HepG2 (cell line): Measurements from ENCODE around the gene ARHGAP21. TPM values are rescaled to one million over a fixed set of nuclear protein-coding genes. Genes with fewer than 3 reads are reported as not detected.

Experiments
- ATAC-seq: fragments of 200-7000 bp; cut with Tn5 transposase; 3 replicates; pipeline ENCODE4 v1.9.1; 2020; ENCODE audit warnings: mild to moderate bottlenecking, moderate library complexity
- BruUV-seq: library from RNA; stranded (reverse); fragments of 400-500 nt; replicated peaks from 2 replicates; lab custom pipeline; 2021; lab: Mats Ljungman, UMichigan
- CTCF ChIA-PET: fragments of 300-600 bp; formaldehyde crosslinking; extraction: SDS; loops from one replicate; lab custom pipeline; 2021; ENCODE audit warnings: low total read pairs, inconsistent platforms, low intra/inter-chr PET ratio; lab: Yijun Ruan, JAX
- POLR2A ChIA-PET: fragments of 350-600 bp; sonication (Branson Sonifier 250); formaldehyde crosslinking; loops from one replicate; lab custom pipeline; 2020; ENCODE audit warnings: antibody characterized with exemption, inconsistent platforms; lab: Yijun Ruan, JAX
- DNase-seq: peaks from one replicate; pipeline ENCODE4 v3.0.0-alpha.2; 2015; ENCODE audit warnings: low spot score
- FAIRE-seq: peaks from 3 replicates; lab custom pipeline; 2011; peaks lifted over from hg19 to GRCh38; lab: Jason Lieb, UNC
- H2AFZ ChIP-seq: one replicate; pipeline ENCODE4 v1.6.1; 2011; ENCODE audit warnings: low read length, inconsistent platforms
- H3K27ac ChIP-seq: fragments of 300-600 bp; 3 replicates; pipeline ENCODE4 v1.8.0; 2011; ENCODE audit warnings: mixed run types, mild to moderate bottlenecking, mixed read lengths, low read length, inconsistent platforms; ENCODE audit not compliant: insufficient read depth; ENCODE audit errors: extremely low read length
- H3K27me3 ChIP-seq, 2 experiments: fragments of 200-600 bp in 1 of 2; 2 replicates in 1 of 2; 3 replicates in 1 of 2; pipeline versions ENCODE4 v1.6.0 to v1.8.0; 2011; ENCODE audit warnings: low read length in 2 of 2, mild to moderate bottlenecking in 2 of 2, moderate library complexity in 2 of 2, inconsistent platforms in 1 of 2; ENCODE audit not compliant: insufficient read depth in 2 of 2, control insufficient read depth in 1 of 2
- H3K36me3 ChIP-seq, 2 experiments: fragments of 200-600 bp in 1 of 2; replicated peaks in 1 of 2; 2 replicates in 1 of 2; 3 replicates in 1 of 2; pipeline versions ENCODE4 v1.5.1 to v1.8.0; 2011; ENCODE audit warnings: low read length in 2 of 2, inconsistent platforms in 1 of 2; ENCODE audit not compliant: insufficient read depth in 2 of 2, control insufficient read depth in 1 of 2
- H3K4me1 ChIP-seq: 2 replicates; pipeline ENCODE4 v1.5.1; 2012; ENCODE audit warnings: low read length, inconsistent platforms; ENCODE audit not compliant: insufficient read depth
- H3K4me2 ChIP-seq: 2 replicates; pipeline ENCODE4 v1.6.0; 2011; ENCODE audit warnings: low read depth, low read length, inconsistent platforms
- H3K4me3 ChIP-seq, 3 experiments: fragments of 200-600 bp in 1 of 3; sonication (generic), shearing (Covaris generic) in 1 of 3; replicated peaks in 1 of 3; 2 replicates each; pipeline ENCODE4 v1.5.1; 2011 to 2016; ENCODE audit warnings: low read length in 3 of 3, inconsistent platforms in 2 of 3, low read depth in 2 of 3, mild to moderate bottlenecking in 2 of 3, control low read depth in 1 of 3, mixed read lengths in 1 of 3; ENCODE audit not compliant: insufficient read depth in 1 of 3
- H3K79me2 ChIP-seq: one replicate; pipeline ENCODE4 v1.6.1; 2011; ENCODE audit warnings: low read length, inconsistent platforms; ENCODE audit not compliant: insufficient read depth
- H3K9ac ChIP-seq: 2 replicates; pipeline ENCODE4 v1.6.0; 2011; ENCODE audit warnings: mild to moderate bottlenecking, low read depth, low read length, inconsistent platforms; ENCODE audit not compliant: insufficient read depth
- H3K9me3 ChIP-seq: 2 replicates; pipeline ENCODE4 v1.5.1; 2012; ENCODE audit warnings: mild to moderate bottlenecking, low read length
- H4K20me1 ChIP-seq: 2 replicates; pipeline ENCODE4 v1.6.0; 2011; ENCODE audit warnings: inconsistent platforms, mild to moderate bottlenecking, low read length, moderate library complexity; ENCODE audit not compliant: insufficient read depth
- DMTF1 ChIP-seq: sonication (generic); formaldehyde crosslinking; IDR thresholded peaks from 2 replicates; pipeline ENCODE4 v1.4.0; 2020; ENCODE audit warnings: mild to moderate bottlenecking, missing genetic modification reagents
- GTF2F1 ChIP-seq: fragments of 150-350 bp; IDR thresholded peaks from 2 replicates; pipeline ENCODE4 v1.6.1; 2014; ENCODE audit warnings: low read length
- KLF6 ChIP-seq: IDR thresholded peaks from 2 replicates; pipeline ENCODE4 v1.8.0; 2016; ENCODE audit warnings: missing biosample characterization, missing genetic modification reagents
- SIN3B ChIP-seq: fragments of 150-350 bp; IDR thresholded peaks from 2 replicates; pipeline ENCODE4 v1.6.1; 2014; ENCODE audit warnings: low read length
- TSC22D2 ChIP-seq: sonication (generic); formaldehyde crosslinking; IDR thresholded peaks from 2 replicates; pipeline ENCODE4 v1.5.1; 2020; ENCODE audit warnings: missing genetic modification reagents, mild to moderate bottlenecking, borderline replicate concordance
- ZFAT ChIP-seq: sonication (generic); formaldehyde crosslinking; conservative IDR thresholded peaks from 2 replicates; pipeline ENCODE4 v1.8.1; 2023; ENCODE audit warnings: missing genetic modification reagents, inconsistent platforms
- ZFP82 ChIP-seq: sonication (generic); formaldehyde crosslinking; IDR thresholded peaks from 2 replicates; pipeline ENCODE4 v1.5.1; 2020; ENCODE audit warnings: mild to moderate bottlenecking, missing genetic modification reagents, borderline replicate concordance
- ZNF138 ChIP-seq: sonication (generic); formaldehyde crosslinking; IDR thresholded peaks from 2 replicates; pipeline ENCODE4 v1.5.0; 2020; ENCODE audit warnings: mild to moderate bottlenecking, low read depth, missing genetic modification reagents
- ZNF367 ChIP-seq: sonication (generic); formaldehyde crosslinking; IDR thresholded peaks from 2 replicates; pipeline ENCODE4 v1.4.0; 2020; ENCODE audit warnings: missing genetic modification reagents, borderline replicate concordance
- ZNF598 ChIP-seq: sonication (generic); formaldehyde crosslinking; IDR thresholded peaks from 2 replicates; pipeline ENCODE4 v1.5.1; 2020; ENCODE audit warnings: mild to moderate bottlenecking, missing genetic modification reagents, borderline replicate concordance
- ZNF687 ChIP-seq: sonication (generic); formaldehyde crosslinking; IDR thresholded peaks from 2 replicates; pipeline ENCODE4 v1.5.1; 2020; ENCODE audit warnings: mild to moderate bottlenecking, missing genetic modification reagents, moderate library complexity
- ZUFSP ChIP-seq: sonication (generic); formaldehyde crosslinking; IDR thresholded peaks from 2 replicates; pipeline ENCODE4 v1.9.0; 2021; ENCODE audit warnings: missing genetic modification reagents, mild to moderate bottlenecking, borderline replicate concordance
- WGBS: methylation state at CpG from one replicate; pipeline ENCODE4 v1.1.6; 2017; ENCODE audit warnings: low lambda C conversion rate; 5-methylcytosine and 5-hydroxymethylcytosine counted together
- in situ Hi-C: cut with HindIII; loops from 2 replicates; pipeline ENCODE4 v1.10.0; 2017; ENCODE audit warnings: low pct_unique_long_range_greater_than_20kb; ENCODE audit not compliant: extremely low pct_ligation_motif_present
- intact Hi-C: fragments of 100-400 bp; cut with micrococcal nuclease; formaldehyde crosslinking; loops from one replicate; pipeline ENCODE4 v1.10.0; 2022; ENCODE audit not compliant: unreplicated experiment
- polyA plus RNA-seq, 8 experiments: library from polyadenylated mRNA; depleted of rRNA in 3 of 8; stranded (reverse) in 7 of 8; unstranded in 1 of 8; fragments of >200 nt; fragmentation: Illumina TruSeq in 4 of 8; extraction: Trizol in 4 of 8; gene quantifications; 2 replicates each; pipeline versions ENCODE4 v1.2.1 to v1.2.3, GENCODE V29; 2011 to 2016; ENCODE audit warnings: low read depth in 4 of 8, missing spikeins in 1 of 8, mixed read lengths in 1 of 8; ENCODE audit not compliant: insufficient read depth in 1 of 8
- total RNA-seq, 5 experiments: library from RNA; depleted of rRNA; stranded (reverse); fragments of >200 nt; fragmentation: Illumina TruSeq; extraction: Trizol; gene quantifications; 2 replicates each; pipeline ENCODE4 v1.2.3, GENCODE V29; 2016; ENCODE audit warnings: low read depth in 1 of 5

ARHGAP21 gene
- total and polyA plus RNA-seq, 2 of the 13 experiments (the other 11 are each of a cell fraction or from before 2014, with no cell fraction given) = 23.9 to 26.6 TPM

- POLR2A ChIA-PET = no interaction called here
- no peak for FAIRE-seq
- CTCF ChIA-PET = no interaction called here
Measured at GRCh38 chr10:24554036-24554435, 169.7 kb downstream of the ARHGAP21 start.

More at GRCh38 chr10:24554036-24554435, 169.7 kb downstream of the ARHGAP21 start:
- intact Hi-C loops = loop anchor here (10.0 kb wide), 1 partner anchor 89 kb away; no protein-coding TSS in a partner anchor
- Histone ChIP-seq H4K20me1 (no peaks in the 10 kb centered on the region), H3K79me2 (no peaks in the 10 kb centered on the region), H2AFZ (no peak overlapping the region), H3K4me3 (no peak overlapping the region), H3K27me3 (no peaks in the 10 kb centered on the region), H3K4me2 (no peak overlapping the region), H3K9ac (no peak overlapping the region), H3K4me1 (peaks cover 42% of the 10 kb centered on the region), H3K9me3 (no peaks in the 10 kb centered on the region), H3K36me3 (no peaks in the 10 kb centered on the region), H3K27ac (no peak overlapping the region)
- ATAC-seq (no peak), DNase-seq (no peak)
- in situ Hi-C loops = loop anchor here (10.0 kb wide), 1 partner anchor 349 kb away; the partner anchor contains the start of gene KIAA1217
- TF ChIP-seq DMTF1 (CRISPR knock-in tag) = no peak
- no peak for TF ChIP-seq ZUFSP (CRISPR knock-in tag)
- no peak for TF ChIP-seq ZFAT
- no peak for TF ChIP-seq ZNF598 (CRISPR knock-in tag)
- TF ChIP-seq ZNF138 (CRISPR knock-in tag) = no peak
- TF ChIP-seq TSC22D2 (CRISPR knock-in tag) = no peak
- TF ChIP-seq ZNF687 (CRISPR knock-in tag) = no peak
- no peak for TF ChIP-seq GTF2F1
- no peak for TF ChIP-seq SIN3B
- no peak for TF ChIP-seq KLF6 (CRISPR knock-in tag)
- no peak for TF ChIP-seq ZFP82 (CRISPR knock-in tag)
- TF ChIP-seq ZNF367 (CRISPR knock-in tag) = no peak
- 76% methylated on average over 7 of the region's 7 CpGs for WGBS
- BruUV-seq = no TSS peak
